ENCODE measurements around the gene ERVFRD-1. TPM values are rescaled to one million over a fixed set of nuclear protein-coding genes. Genes with fewer than 3 reads are reported as not detected.
A peak's percentile ranks its signal among the peaks of the same experiment; 100 is the strongest.

ERVFRD-1 gene
- polyA plus RNA-seq, 3 donors = 0.05 to 0.06 TPM; not detected in 1

- peak overlapping the region in 1 of 7 donors; percentile 50 for H3K27ac Mint-ChIP-seq
- H3K9me3 Mint-ChIP-seq = peaks cover 0 to 5% (median 2%) of the 10 kb centered on the region in 7 donors
- WGBS (ENCODE audit: insufficient coverage) = no CpG with 5 or more reads among the region's 8 CpGs
- Histone ChIP-seq H3K36me3 (replicated peaks in 1 of 2; ENCODE audit: control insufficient read depth in 1 of 2, insufficient read depth in 2 of 2, low read length in 2 of 2) (no peaks in the 10 kb centered on the region), H3K9ac (ENCODE audit: insufficient read depth, low read length, poor library complexity, severe bottlenecking) (no peak overlapping the region), H3K27me3 (ENCODE audit: control insufficient read depth in 2 of 2, insufficient read depth in 2 of 2, low read length in 2 of 2) (no peaks in the 10 kb centered on the region), H3K79me2 (ENCODE audit: insufficient read depth, low read length) (peaks cover 84% of the 10 kb centered on the region), H2AFZ (ENCODE audit: insufficient read depth, low read depth, low read length, poor library complexity, severe bottlenecking) (no peak overlapping the region), H3K9me3 (replicated peaks in 1 of 2; ENCODE audit: control insufficient read depth in 1 of 2, insufficient read depth in 1 of 2, low read length in 2 of 2) (no peaks in the 10 kb centered on the region), H3K4me3 (replicated peaks in 1 of 3; ENCODE audit: low read depth in 2 of 3, low read length in 3 of 3) (no peak overlapping the region), H3K4me2 (replicated peaks; ENCODE audit: extremely low read depth, low read length, poor library complexity, severe bottlenecking) (no peak overlapping the region), H3K27ac (ENCODE audit: low read depth in 1 of 2, low read length in 2 of 2) (peak overlapping the region in 1 of 2 donors; percentile 1), H3K4me1 (ENCODE audit: control insufficient read depth in 1 of 2, insufficient read depth in 2 of 2, low read length in 2 of 2) (peaks cover 24 to 29% of the 10 kb centered on the region in 2 donors), H4K20me1 (ENCODE audit: insufficient read depth, low read length) (peaks cover 15% of the 10 kb centered on the region)
- H3K27me3 Mint-ChIP-seq (ENCODE audit: low read depth in 3 of 3) = no peaks in the 10 kb centered on the region
- H3K4me1 Mint-ChIP-seq = peaks cover 39% of the 10 kb centered on the region
- no peak overlapping the region for H3K4me3 Mint-ChIP-seq
- no peak for TF ChIP-seq CTCF (IDR thresholded peaks at IDR 0.05)
- no peak for DNase-seq
- intact Hi-C loops (cut with micrococcal nuclease) = no loop called here
- peaks cover 17 to 19% of the 10 kb centered on the region in 2 donors for H3K36me3 Mint-ChIP-seq
These were observed 14.0 kb downstream of the ERVFRD-1 start for GRCh38 chr6:11097476-11097875.

GRCh38 chr6:11096109-11096508 lies 15.4 kb downstream of the ERVFRD-1 start:
- peak; percentile 21 to 32 (median 25) for DNase-seq
- TF ChIP-seq CTCF (IDR thresholded peaks at IDR 0.05) = no peak
- peaks cover 14 to 15% of the 10 kb centered on the region in 2 donors for H3K36me3 Mint-ChIP-seq
- no peak overlapping the region for H3K27ac ChIP-seq (ENCODE audit: low read depth in 1 of 2, low read length in 2 of 2)
- peak overlapping the region in 2 of 7 donors; percentile 7 to 42 for H3K27ac Mint-ChIP-seq
- no peak overlapping the region for H3K4me2 ChIP-seq (replicated peaks; ENCODE audit: extremely low read depth, low read length, poor library complexity, severe bottlenecking)
- H3K27me3 ChIP-seq (ENCODE audit: control insufficient read depth in 2 of 2, insufficient read depth in 2 of 2, low read length in 2 of 2) = no peaks in the 10 kb centered on the region
- H4K20me1 ChIP-seq (ENCODE audit: insufficient read depth, low read length) = peaks cover 11% of the 10 kb centered on the region
- peaks cover 70% of the 10 kb centered on the region for H3K79me2 ChIP-seq (ENCODE audit: insufficient read depth, low read length)
- H3K9me3 Mint-ChIP-seq = peaks cover 0 to 5% (median 1%) of the 10 kb centered on the region in 7 donors
- H3K4me1 ChIP-seq (ENCODE audit: control insufficient read depth in 1 of 2, insufficient read depth in 2 of 2, low read length in 2 of 2) = peaks cover 29% of the 10 kb centered on the region in 2 donors
- no peak overlapping the region for H2AFZ ChIP-seq (ENCODE audit: insufficient read depth, low read depth, low read length, poor library complexity, severe bottlenecking)
- H3K9ac ChIP-seq (ENCODE audit: insufficient read depth, low read length, poor library complexity, severe bottlenecking) = no peak overlapping the region
- no peak overlapping the region for H3K4me3 ChIP-seq (replicated peaks in 1 of 3; ENCODE audit: low read depth in 2 of 3, low read length in 3 of 3)
- H3K36me3 ChIP-seq (replicated peaks in 1 of 2; ENCODE audit: control insufficient read depth in 1 of 2, insufficient read depth in 2 of 2, low read length in 2 of 2) = no peaks in the 10 kb centered on the region
- intact Hi-C loops (cut with micrococcal nuclease) = no loop called here
- H3K27me3 Mint-ChIP-seq (ENCODE audit: low read depth in 3 of 3) = no peaks in the 10 kb centered on the region
- H3K4me3 Mint-ChIP-seq = peak overlapping the region in 1 of 2 donors; percentile 26
- no peaks in the 10 kb centered on the region for H3K9me3 ChIP-seq (replicated peaks in 1 of 2; ENCODE audit: control insufficient read depth in 1 of 2, insufficient read depth in 1 of 2, low read length in 2 of 2)
- peaks cover 34% of the 10 kb centered on the region for H3K4me1 Mint-ChIP-seq
- 44% methylated on average over 2 of the region's 4 CpGs for WGBS (ENCODE audit: insufficient coverage)

Data from CD14-positive monocyte (primary cell).